ENCODE results near the gene VRTN. TPM values are rescaled to one million over a fixed set of nuclear protein-coding genes. Genes with fewer than 3 reads are reported as not detected.

Gene VRTN
- total and polyA plus RNA-seq, 9 donors, result 0.19 to 0.23 TPM; not detected in 7

DNA sequence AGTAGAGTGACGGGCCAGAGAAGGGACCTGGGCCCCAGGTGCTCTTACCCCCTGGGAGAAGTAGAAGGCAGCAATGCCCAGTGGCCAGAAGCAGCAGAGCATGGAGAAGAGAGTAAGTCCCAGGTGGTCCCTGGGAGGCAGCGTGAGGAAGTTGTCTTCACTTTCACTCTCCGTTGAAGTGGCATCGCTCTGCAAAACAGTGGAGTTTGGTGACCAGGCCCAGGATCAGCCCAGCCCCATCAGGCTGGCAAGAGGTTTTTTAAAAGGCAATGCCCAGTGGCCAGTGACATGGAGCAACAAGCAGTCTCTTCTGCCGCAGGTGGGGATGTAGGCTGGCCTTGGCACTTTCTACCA, 59.5 kb downstream of the VRTN start:
- no peak overlapping the region for H3K27ac ChIP-seq
- TF ChIP-seq, protein P1, sequence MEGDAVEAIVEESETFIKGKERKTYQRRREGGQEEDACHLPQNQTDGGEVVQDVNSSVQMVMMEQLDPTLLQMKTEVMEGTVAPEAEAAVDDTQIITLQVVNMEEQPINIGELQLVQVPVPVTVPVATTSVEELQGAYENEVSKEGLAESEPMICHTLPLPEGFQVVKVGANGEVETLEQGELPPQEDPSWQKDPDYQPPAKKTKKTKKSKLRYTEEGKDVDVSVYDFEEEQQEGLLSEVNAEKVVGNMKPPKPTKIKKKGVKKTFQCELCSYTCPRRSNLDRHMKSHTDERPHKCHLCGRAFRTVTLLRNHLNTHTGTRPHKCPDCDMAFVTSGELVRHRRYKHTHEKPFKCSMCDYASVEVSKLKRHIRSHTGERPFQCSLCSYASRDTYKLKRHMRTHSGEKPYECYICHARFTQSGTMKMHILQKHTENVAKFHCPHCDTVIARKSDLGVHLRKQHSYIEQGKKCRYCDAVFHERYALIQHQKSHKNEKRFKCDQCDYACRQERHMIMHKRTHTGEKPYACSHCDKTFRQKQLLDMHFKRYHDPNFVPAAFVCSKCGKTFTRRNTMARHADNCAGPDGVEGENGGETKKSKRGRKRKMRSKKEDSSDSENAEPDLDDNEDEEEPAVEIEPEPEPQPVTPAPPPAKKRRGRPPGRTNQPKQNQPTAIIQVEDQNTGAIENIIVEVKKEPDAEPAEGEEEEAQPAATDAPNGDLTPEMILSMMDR (IDR thresholded peaks at IDR 0.05), result no peak
- no peaks in the 10 kb centered on the region for H3K36me3 ChIP-seq
- no peak overlapping the region for H3K4me3 ChIP-seq
- no peaks in the 10 kb centered on the region for H3K9me3 ChIP-seq
- intact Hi-C loops (cut with DNase I), result no loop called here
- no peak for DNase-seq
- H3K4me1 ChIP-seq (ENCODE audit: insufficient read depth), result no peaks in the 10 kb centered on the region
- no peaks in the 10 kb centered on the region for H3K27me3 ChIP-seq
- WGBS, 3 donors, result 92 to 96% (median 95%) methylated on average over 5 of the region's 5 CpGs

DNA sequence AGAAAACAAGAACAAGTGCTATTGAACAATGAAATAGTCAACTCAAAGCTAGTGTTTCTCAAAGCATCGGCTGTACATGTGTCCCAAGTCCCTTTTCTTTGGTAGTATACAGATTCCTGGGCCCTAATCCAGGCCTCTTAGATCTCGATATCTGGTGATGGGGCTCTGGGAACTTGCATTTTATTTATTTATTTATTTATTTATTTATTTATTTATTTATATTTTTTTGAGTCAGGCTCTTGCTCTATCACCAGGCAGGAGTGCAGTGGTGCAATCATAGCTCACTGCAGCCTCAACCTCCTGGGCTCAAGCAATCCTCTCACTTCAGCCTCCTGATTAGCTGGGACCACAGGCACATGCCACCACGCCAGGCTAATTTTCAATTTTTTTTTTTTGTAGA, 60.6 kb downstream of the VRTN start:
- Histone ChIP-seq H3K4me3 (no peak overlapping the region), H3K27me3 (no peaks in the 10 kb centered on the region), H3K9me3 (no peaks in the 10 kb centered on the region), H3K36me3 (no peaks in the 10 kb centered on the region), H3K4me1 (ENCODE audit: insufficient read depth) (no peaks in the 10 kb centered on the region), H3K27ac (no peak overlapping the region)
- TF ChIP-seq, protein P1 (IDR thresholded peaks at IDR 0.05), result no peak
- TF ChIP-seq EP300 (IDR thresholded peaks at IDR 0.05) (no peak), POLR2A (IDR thresholded peaks at IDR 0.05) (no peak)
- 87 to 92% (median 90%) methylated on average over 3 of the region's 3 CpGs for WGBS, 3 donors
- DNase-seq, result no peak
- intact Hi-C loops (cut with DNase I), result no loop called here

DNA sequence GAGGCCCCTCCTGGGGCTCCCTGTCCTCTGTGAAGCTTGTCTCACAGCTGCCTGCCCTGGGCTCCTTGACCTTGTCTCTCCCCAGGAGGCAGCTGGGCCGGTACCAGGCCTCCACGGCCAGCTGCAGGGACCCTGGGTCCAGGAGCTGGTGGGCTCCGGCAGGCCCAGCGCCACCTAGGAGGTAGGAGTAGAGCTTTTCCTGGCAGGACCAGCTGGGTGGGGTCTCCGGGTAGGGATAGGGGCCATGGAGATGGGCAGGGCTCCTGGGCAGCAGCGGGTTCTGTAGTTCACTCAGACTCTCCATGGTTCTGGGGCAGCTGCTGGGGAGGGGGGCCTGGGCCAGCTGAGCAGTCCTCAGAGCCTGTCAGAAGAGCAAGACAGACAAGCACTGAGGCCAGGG, 61.2 kb downstream of the VRTN start:
- Histone ChIP-seq H3K4me3 (no peak overlapping the region), H3K4me1 (ENCODE audit: insufficient read depth) (no peaks in the 10 kb centered on the region), H3K36me3 (no peaks in the 10 kb centered on the region), H3K27ac (no peak overlapping the region), H3K9me3 (no peaks in the 10 kb centered on the region), H3K27me3 (no peaks in the 10 kb centered on the region)
- TF ChIP-seq POLR2A (IDR thresholded peaks at IDR 0.05), result no peak
- TF ChIP-seq, protein P1 (IDR thresholded peaks at IDR 0.05), result no peak
- no peak for TF ChIP-seq EP300 (IDR thresholded peaks at IDR 0.05)
- intact Hi-C loops (cut with DNase I), result no loop called here
- DNase-seq, result no peak
- WGBS, 3 donors, result 58 to 73% (median 70%) methylated on average over 6 of the region's 6 CpGs

Other genes with a start within 250 kb of the VRTN start
- gene VSX2, start 109.0 kb upstream of the VRTN start, total RNA-seq, result not detected
- gene VSX2, start 109.0 kb upstream of the VRTN start, polyA plus RNA-seq, result not detected
- gene ABCD4, start 45.5 kb upstream of the VRTN start, total RNA-seq, result 10 to 100 TPM; 42.2 to 54.4 (median 45.8) TPM
- 10 to 100 TPM; 33.5 to 50.5 TPM for gene ABCD4, start 45.5 kb upstream of the VRTN start, polyA plus RNA-seq
- gene SYNDIG1L, start 77.7 kb downstream of the VRTN start, total RNA-seq, result under 1 TPM in 5 of 7 donors, not detected in 2; 0.10 to 0.35 (median 0.28) TPM
- under 1 TPM; 0.12 to 0.28 TPM for gene SYNDIG1L, start 77.7 kb downstream of the VRTN start, polyA plus RNA-seq
- gene NPC2, start 144.8 kb downstream of the VRTN start, total RNA-seq, result 100 to 1,000 TPM; 175 to 422 (median 222) TPM
- 100 to 1,000 TPM; 329 to 506 TPM for gene NPC2, start 144.8 kb downstream of the VRTN start, polyA plus RNA-seq
- gene ISCA2, start 145.3 kb downstream of the VRTN start, total RNA-seq, result 10 to 100 TPM; 11.7 to 32.7 (median 26.9) TPM
- gene ISCA2, start 145.3 kb downstream of the VRTN start, polyA plus RNA-seq, result 10 to 100 TPM; 23.2 to 47.4 TPM

Data from ovary (tissue), 9 donors.